ENCODE results near the gene GSK3B.

GSK3B gene

DNA sequence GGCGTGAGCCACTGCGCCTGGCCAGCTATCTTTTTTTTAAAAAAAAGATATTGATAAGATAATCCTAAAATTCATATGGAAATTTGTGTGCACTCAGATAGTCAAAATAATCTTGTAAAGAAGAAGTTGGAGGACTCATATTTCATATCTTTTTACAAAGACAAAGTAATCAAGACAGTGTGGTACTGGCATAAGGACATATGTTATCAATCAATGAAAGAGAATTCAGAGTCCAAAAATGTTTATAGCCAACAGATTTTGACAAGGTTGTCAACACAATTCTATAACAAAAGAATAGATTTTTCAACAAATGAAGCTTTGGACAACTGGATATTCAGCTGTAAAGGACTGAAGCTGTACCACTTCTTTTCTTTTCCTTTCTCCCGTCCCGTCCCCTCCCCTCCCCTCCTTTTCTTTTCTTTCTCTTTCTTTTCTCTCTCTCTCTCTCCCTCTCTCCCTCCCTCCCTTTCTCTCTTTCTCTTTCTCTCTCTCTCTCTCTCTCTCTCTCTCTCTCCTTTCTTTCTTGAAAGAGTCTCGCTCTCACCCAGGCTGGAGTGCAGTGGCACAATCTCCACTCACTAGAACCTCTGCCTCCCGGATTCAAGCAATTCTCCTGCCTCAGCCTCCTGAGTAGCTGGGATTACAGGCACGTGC lies 126.8 kb downstream of the GSK3B start:
- Histone ChIP-seq H3K36me3 (replicated peaks; ENCODE audit: insufficient read depth, low read length) (no peaks in the 10 kb centered on the region; the same call in 1 of the 2 replicates), H3K27ac (ENCODE audit: low read length) (no peak overlapping the region), H3F3A (ENCODE audit: insufficient read depth, low read length) (no peaks in the 10 kb centered on the region), H3K9ac (ENCODE audit: low read length) (no peak overlapping the region), H3K4me1 (ENCODE audit: low read length) (no peaks in the 10 kb centered on the region), H3K4me3 (ENCODE audit: low read length) (no peak overlapping the region), H2AFZ (ENCODE audit: low read length) (no peak overlapping the region), H4K20me1 (ENCODE audit: insufficient read depth, low read length) (no peaks in the 10 kb centered on the region; the same call in 1 of the 2 replicates), H3K9me3 (replicated peaks; ENCODE audit: insufficient read depth, low read length) (no peaks in the 10 kb centered on the region), H3K9me2 (replicated peaks; ENCODE audit: insufficient read depth, low read length) (no peaks in the 10 kb centered on the region), H3K4me2 (ENCODE audit: low read depth, low read length) (no peak overlapping the region), H3K27me3 (replicated peaks; ENCODE audit: insufficient read depth, low read length) (no peaks in the 10 kb centered on the region), H3K79me2 (ENCODE audit: low read length) (peaks cover 79% of the 10 kb centered on the region)
- DNase-seq, result no peak
- no peak for TF ChIP-seq EZH2phosphoT487 (IDR thresholded peaks at IDR 0.05; ENCODE audit: low read length)
- TF ChIP-seq CTCF (IDR thresholded peaks at IDR 0.05; ENCODE audit: low read length), result no peak
- TF ChIP-seq EZH2 (optimal IDR thresholded peaks at IDR 0.05; ENCODE audit: low read depth, low read length), result no peak

GRCh38 chr3:119965692-119966091 lies 128.6 kb downstream of the GSK3B start:
- no peaks in the 10 kb centered on the region; the same call in 1 of the 2 replicates for H4K20me1 ChIP-seq (ENCODE audit: insufficient read depth, low read length)
- H3K36me3 ChIP-seq (replicated peaks; ENCODE audit: insufficient read depth, low read length), result no peaks in the 10 kb centered on the region
- H3K4me1 ChIP-seq (ENCODE audit: low read length), result no peaks in the 10 kb centered on the region
- TF ChIP-seq EZH2 (optimal IDR thresholded peaks at IDR 0.05; ENCODE audit: low read depth, low read length), result no peak
- TF ChIP-seq EZH2phosphoT487 (IDR thresholded peaks at IDR 0.05; ENCODE audit: low read length), result no peak
- no peak for TF ChIP-seq CTCF (IDR thresholded peaks at IDR 0.05; ENCODE audit: low read length)
- no peak overlapping the region for H3K27ac ChIP-seq (ENCODE audit: low read length)
- H3K9me2 ChIP-seq (replicated peaks; ENCODE audit: insufficient read depth, low read length), result no peaks in the 10 kb centered on the region
- H3K9me3 ChIP-seq (replicated peaks; ENCODE audit: insufficient read depth, low read length), result no peaks in the 10 kb centered on the region
- no peak overlapping the region for H2AFZ ChIP-seq (ENCODE audit: low read length)
- no peaks in the 10 kb centered on the region for H3F3A ChIP-seq (ENCODE audit: insufficient read depth, low read length)
- no peak overlapping the region for H3K9ac ChIP-seq (ENCODE audit: low read length)
- no peak overlapping the region for H3K4me2 ChIP-seq (ENCODE audit: low read depth, low read length)
- DNase-seq, result no peak
- no peak overlapping the region for H3K4me3 ChIP-seq (ENCODE audit: low read length)
- peaks cover 86% of the 10 kb centered on the region for H3K79me2 ChIP-seq (ENCODE audit: low read length)
- H3K27me3 ChIP-seq (replicated peaks; ENCODE audit: insufficient read depth, low read length), result no peaks in the 10 kb centered on the region

DNA sequence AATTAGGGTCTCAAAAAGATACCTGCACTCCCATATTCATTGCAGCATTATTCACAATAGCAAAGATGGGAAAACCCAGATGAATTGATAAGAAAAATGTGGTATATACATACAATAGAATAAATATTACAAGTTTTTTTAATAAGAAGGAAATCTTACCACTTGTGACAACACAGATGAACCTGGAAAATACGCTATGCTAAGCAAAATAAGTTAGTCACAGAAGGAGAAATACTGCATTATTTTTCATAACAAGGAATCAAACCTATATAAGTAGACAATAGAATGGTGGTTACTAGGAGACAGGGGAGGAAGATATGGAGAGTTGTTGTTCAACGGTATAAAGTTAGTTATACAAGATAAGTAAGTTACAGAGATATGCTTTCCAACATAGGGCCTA lies 130.0 kb downstream of the GSK3B start:
- no peak overlapping the region for H3K27ac ChIP-seq (ENCODE audit: low read length)
- H3K4me2 ChIP-seq (ENCODE audit: low read depth, low read length), result no peak overlapping the region
- DNase-seq, result no peak
- no peaks in the 10 kb centered on the region for H3K36me3 ChIP-seq (replicated peaks; ENCODE audit: insufficient read depth, low read length)
- H3F3A ChIP-seq (ENCODE audit: insufficient read depth, low read length), result no peaks in the 10 kb centered on the region
- H3K4me3 ChIP-seq (ENCODE audit: low read length), result no peak overlapping the region
- H3K27me3 ChIP-seq (replicated peaks; ENCODE audit: insufficient read depth, low read length), result no peaks in the 10 kb centered on the region
- H3K9me2 ChIP-seq (replicated peaks; ENCODE audit: insufficient read depth, low read length), result no peaks in the 10 kb centered on the region
- H3K9ac ChIP-seq (ENCODE audit: low read length), result no peak overlapping the region
- no peak for TF ChIP-seq CTCF (IDR thresholded peaks at IDR 0.05; ENCODE audit: low read length)
- no peak for TF ChIP-seq EZH2phosphoT487 (IDR thresholded peaks at IDR 0.05; ENCODE audit: low read length)
- TF ChIP-seq EZH2 (optimal IDR thresholded peaks at IDR 0.05; ENCODE audit: low read depth, low read length), result no peak
- H2AFZ ChIP-seq (ENCODE audit: low read length), result no peak overlapping the region
- H3K4me1 ChIP-seq (ENCODE audit: low read length), result no peaks in the 10 kb centered on the region
- H4K20me1 ChIP-seq (ENCODE audit: insufficient read depth, low read length), result no peaks in the 10 kb centered on the region; the same call in 1 of the 2 replicates
- H3K9me3 ChIP-seq (replicated peaks; ENCODE audit: insufficient read depth, low read length), result no peaks in the 10 kb centered on the region
- H3K79me2 ChIP-seq (ENCODE audit: low read length), result peaks cover 87% of the 10 kb centered on the region
